Nephron (organoid): ENCODE measurements around the gene KCNQ5.

ENCODE experiments used
- H3K27ac Mint-ChIP-seq, 3 experiments: 2 replicates each; pipeline ENCODE4 v1.8.0; 2020; ENCODE audit warnings: mixed read lengths in 3 of 3, mild to moderate bottlenecking in 2 of 3, moderate library complexity in 1 of 3
- H3K27me3 Mint-ChIP-seq: 2 replicates; pipeline ENCODE4 v1.8.0; 2021; ENCODE audit warnings: low read depth, mild to moderate bottlenecking, moderate library complexity, mixed read lengths
- H3K36me3 Mint-ChIP-seq: 2 replicates; pipeline ENCODE4 v1.8.0; 2020; ENCODE audit warnings: low read depth, mixed read lengths
- H3K4me1 Mint-ChIP-seq: 2 replicates; pipeline ENCODE4 v1.8.0; 2020; ENCODE audit warnings: mixed read lengths
- H3K4me3 Mint-ChIP-seq, 3 experiments: 2 replicates each; pipeline ENCODE4 v1.8.0; 2020; ENCODE audit warnings: mild to moderate bottlenecking in 3 of 3, mixed read lengths in 3 of 3, moderate library complexity in 2 of 3
- H3K9me3 Mint-ChIP-seq: 2 replicates; pipeline ENCODE4 v1.8.0; 2020; ENCODE audit warnings: mixed read lengths
- CTCF ChIP-seq, 3 experiments: fragments of 200-600 bp; sonication (generic); IDR thresholded peaks; one replicate each; pipeline ENCODE4 v1.5.0; 2021; ENCODE audit warnings: antibody characterized with exemption in 3 of 3; ENCODE audit not compliant: unreplicated experiment in 3 of 3

Gene KCNQ5

GRCh38 chr6:72622094-72622940 lies 453 bp downstream of the KCNQ5 start:
- peak; percentile 7 to 35 (median 8) for TF ChIP-seq CTCF (IDR thresholded peaks at IDR 0.05; ENCODE audit: unreplicated experiment in 3 of 3)
- H3K36me3 Mint-ChIP-seq: no peaks in the 10 kb centered on the region

GRCh38 chr6:72623808-72624207 lies 1.9 kb downstream of the KCNQ5 start:
- peaks cover 17% of the 10 kb centered on the region for H3K4me1 Mint-ChIP-seq
- no peaks in the 10 kb centered on the region for H3K36me3 Mint-ChIP-seq
- no peaks in the 10 kb centered on the region for H3K9me3 Mint-ChIP-seq
- peaks cover 60% of the 10 kb centered on the region for H3K27me3 Mint-ChIP-seq
- H3K4me3 Mint-ChIP-seq: peak overlapping the region; percentile 88 to 91 (median 88)
- TF ChIP-seq CTCF (IDR thresholded peaks at IDR 0.05; ENCODE audit: unreplicated experiment in 3 of 3): no peak
- H3K27ac Mint-ChIP-seq: no peak overlapping the region

More at GRCh38 chr6:72622094-72622940, 453 bp downstream of the KCNQ5 start:
- H3K27ac Mint-ChIP-seq: no peak overlapping the region
- peaks cover 17% of the 10 kb centered on the region for H3K4me1 Mint-ChIP-seq
- peak overlapping the region; percentile 88 to 91 (median 88) for H3K4me3 Mint-ChIP-seq
- H3K27me3 Mint-ChIP-seq: peaks cover 73% of the 10 kb centered on the region
- no peaks in the 10 kb centered on the region for H3K9me3 Mint-ChIP-seq

- H3K27me3 Mint-ChIP-seq: peaks cover 52% of the 10 kb centered on the region
- H3K4me1 Mint-ChIP-seq: peaks cover 16% of the 10 kb centered on the region
- no peak overlapping the region for H3K27ac Mint-ChIP-seq
- H3K9me3 Mint-ChIP-seq: no peaks in the 10 kb centered on the region
- H3K36me3 Mint-ChIP-seq: no peaks in the 10 kb centered on the region
- H3K4me3 Mint-ChIP-seq: no peak overlapping the region
- peak; percentile 58 to 63 (median 60) for TF ChIP-seq CTCF (IDR thresholded peaks at IDR 0.05; ENCODE audit: unreplicated experiment in 3 of 3)
Measured at GRCh38 chr6:72624557-72625160, 2.8 kb downstream of the KCNQ5 start.

GRCh38 chr6:72626126-72626525 lies 4.3 kb downstream of the KCNQ5 start:
- no peak for TF ChIP-seq CTCF (IDR thresholded peaks at IDR 0.05; ENCODE audit: unreplicated experiment in 3 of 3)
- H3K4me3 Mint-ChIP-seq: no peak overlapping the region
- no peaks in the 10 kb centered on the region for H3K9me3 Mint-ChIP-seq
- H3K36me3 Mint-ChIP-seq: no peaks in the 10 kb centered on the region
- no peak overlapping the region for H3K27ac Mint-ChIP-seq
- H3K4me1 Mint-ChIP-seq: peaks cover 1% of the 10 kb centered on the region
- H3K27me3 Mint-ChIP-seq: peaks cover 37% of the 10 kb centered on the region

GRCh38 chr6:72627539-72627938 lies 5.7 kb downstream of the KCNQ5 start:
- no peak overlapping the region for H3K4me3 Mint-ChIP-seq
- no peak for TF ChIP-seq CTCF (IDR thresholded peaks at IDR 0.05; ENCODE audit: unreplicated experiment in 3 of 3)
- H3K36me3 Mint-ChIP-seq: no peaks in the 10 kb centered on the region
- no peak overlapping the region for H3K27ac Mint-ChIP-seq
- H3K9me3 Mint-ChIP-seq: no peaks in the 10 kb centered on the region
- H3K4me1 Mint-ChIP-seq: no peaks in the 10 kb centered on the region
- peaks cover 28% of the 10 kb centered on the region for H3K27me3 Mint-ChIP-seq
